ENCODE data around the gene PTPRN2. TPM values are rescaled to one million over a fixed set of nuclear protein-coding genes. Genes with fewer than 3 reads are reported as not detected.

The PTPRN2 gene
- total and polyA plus RNA-seq, 2 donors (not counting 3 experiments of a cell fraction or from before 2014, with no cell fraction given) = 0.62 to 0.88 TPM

- no peaks in the 10 kb centered on the region for H3K36me3 ChIP-seq (ENCODE audit: control insufficient read depth in 2 of 2, extremely low read depth in 1 of 2, insufficient read depth in 2 of 2, low read length in 2 of 2)
- H3K4me2 ChIP-seq (ENCODE audit: insufficient read depth, low read length) = no peak overlapping the region
- peaks cover 7% of the 10 kb centered on the region for H3K9me3 ChIP-seq (replicated peaks; ENCODE audit: control insufficient read depth, insufficient read depth, low read length)
- FAIRE-seq = no peak
- H3K27me3 ChIP-seq (ENCODE audit: control insufficient read depth in 2 of 2, insufficient read depth in 2 of 2, low read length in 2 of 2) = no peaks in the 10 kb centered on the region
- no peaks in the 10 kb centered on the region for H3K9me1 ChIP-seq (replicated peaks; ENCODE audit: control insufficient read depth, extremely low read depth, insufficient read depth, low read length)
- H4K20me1 ChIP-seq (replicated peaks; ENCODE audit: control insufficient read depth, extremely low read depth, insufficient read depth, low read length) = no peaks in the 10 kb centered on the region
- no peak overlapping the region for H3K9ac ChIP-seq (replicated peaks; ENCODE audit: extremely low read depth, insufficient read depth, low read length)
- H2AFZ ChIP-seq (ENCODE audit: low read depth, low read length) = no peak overlapping the region
- H3K27ac ChIP-seq (ENCODE audit: insufficient read depth, low read depth, low read length) = no peak overlapping the region
- H3K4me1 ChIP-seq (ENCODE audit: control insufficient read depth, extremely low read depth, insufficient read depth, low read length) = no peaks in the 10 kb centered on the region
- no peak overlapping the region for H3K4me3 ChIP-seq (replicated peaks in 1 of 3; ENCODE audit: insufficient read depth in 1 of 3, low read depth in 1 of 3, low read length in 3 of 3)
- no peaks in the 10 kb centered on the region for H3K79me2 ChIP-seq (ENCODE audit: control insufficient read depth, insufficient read depth, low read length)
- DNase-seq (ENCODE audit: low read depth, low spot score) = no peak
- intact Hi-C loops (cut with micrococcal nuclease) (no loop called here), dilution Hi-C loops (cut with MboI; ENCODE audit: extremely low pct_ligation_motif_present, low sequenced_read_pairs) (no loop called here)
- TF ChIP-seq MAX (IDR thresholded peaks at IDR 0.05; ENCODE audit: insufficient read depth, insufficient read length) = no peak
- no peak for TF ChIP-seq MYC (IDR thresholded peaks at IDR 0.05; ENCODE audit: low read depth, low read length)
- no peak for TF ChIP-seq FOS (IDR thresholded peaks at IDR 0.05; ENCODE audit: borderline replicate concordance, insufficient read depth, low read length)
- no peak for TF ChIP-seq POLR2A (IDR thresholded peaks at IDR 0.05; ENCODE audit: low read depth, low read length)
- TF ChIP-seq GATA2 (IDR thresholded peaks at IDR 0.05; ENCODE audit: insufficient read depth, insufficient read length, low read depth, low read length) = no peak
- TF ChIP-seq EZH2 (IDR thresholded peaks at IDR 0.05; ENCODE audit: borderline replicate concordance, low read depth, low read length, severe bottlenecking) = no peak
- no peak for TF ChIP-seq JUN (IDR thresholded peaks at IDR 0.05; ENCODE audit: borderline replicate concordance, insufficient read depth, insufficient read length, low read depth)
- no peak for TF ChIP-seq POLR2AphosphoS5 (IDR thresholded peaks at IDR 0.05; ENCODE audit: insufficient read depth, low read depth, low read length)
- TF ChIP-seq CTCF (IDR thresholded peaks at IDR 0.05; ENCODE audit: extremely low read depth in 1 of 2, insufficient read depth in 1 of 2, low read depth in 1 of 2, low read length in 2 of 2) = no peak
- ChIA-PET POLR2A (no interaction called here), CTCF (no interaction called here)
- no TSS peak for BruUV-seq (replicated peaks)
Measured at GRCh38 chr7:157962458-157963306, 624.9 kb downstream of the PTPRN2 start.

Data from endothelial cell of umbilical vein (primary cell).